ENCODE data around the gene ANKRD11.

Gene ANKRD11

DNA sequence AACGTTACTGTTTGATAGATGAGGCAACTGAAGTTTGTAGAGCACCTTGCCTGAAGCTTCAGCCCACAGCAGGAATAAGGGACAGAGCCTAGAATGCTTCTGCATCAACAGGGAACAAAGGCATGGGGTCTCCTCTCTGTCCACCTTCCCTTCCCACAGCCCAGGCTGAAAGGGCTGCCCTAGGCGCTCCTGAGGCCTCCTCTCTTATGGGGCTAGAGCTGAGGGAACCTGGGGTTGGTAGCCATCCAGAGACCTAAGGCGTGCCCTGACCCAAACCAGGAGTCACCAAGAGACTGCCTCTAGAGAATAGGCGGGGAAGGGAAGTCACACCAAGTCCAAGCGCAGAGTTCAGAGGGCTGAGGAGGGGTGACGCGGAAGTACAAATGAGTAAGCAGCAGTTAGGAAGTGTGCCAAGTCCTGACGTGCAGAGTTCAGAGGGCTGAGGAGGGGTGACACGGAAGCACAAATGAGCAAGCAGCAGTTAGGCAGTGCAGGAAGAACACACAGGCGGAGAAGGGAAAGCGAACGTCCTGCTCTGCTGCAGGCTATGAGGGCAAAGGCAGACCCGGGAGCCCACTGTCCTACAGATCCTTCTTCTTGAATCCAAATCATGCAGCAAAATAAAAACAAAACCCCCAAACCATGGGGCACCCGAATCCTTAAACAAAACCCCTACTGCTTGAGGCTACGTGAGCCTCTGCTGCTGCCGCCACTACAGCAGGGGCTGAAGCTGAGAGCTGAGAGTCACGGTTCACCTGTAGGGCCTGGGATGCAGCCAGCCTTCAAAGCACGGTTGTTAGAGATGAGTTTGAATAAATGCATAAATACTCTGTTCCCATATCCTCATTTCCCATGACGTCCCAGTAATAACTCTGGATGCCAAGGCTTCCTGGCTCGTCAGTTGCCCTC, 15.1 kb upstream of the ANKRD11 start:
- Histone ChIP-seq H3K36me3 (peaks cover under 1% of the 10 kb centered on the region; the same call in 1 of the 2 replicates), H3K4me3 (ENCODE audit: low read depth, low read length) (no peak overlapping the region), H3K9me3 (ENCODE audit: severe bottlenecking) (no peaks in the 10 kb centered on the region), H3K27me3 (ENCODE audit: insufficient read depth, low read depth, severe bottlenecking) (no peaks in the 10 kb centered on the region), H3K27ac (no peak overlapping the region)
- no peak for DNase-seq
- TF ChIP-seq, protein P1, sequence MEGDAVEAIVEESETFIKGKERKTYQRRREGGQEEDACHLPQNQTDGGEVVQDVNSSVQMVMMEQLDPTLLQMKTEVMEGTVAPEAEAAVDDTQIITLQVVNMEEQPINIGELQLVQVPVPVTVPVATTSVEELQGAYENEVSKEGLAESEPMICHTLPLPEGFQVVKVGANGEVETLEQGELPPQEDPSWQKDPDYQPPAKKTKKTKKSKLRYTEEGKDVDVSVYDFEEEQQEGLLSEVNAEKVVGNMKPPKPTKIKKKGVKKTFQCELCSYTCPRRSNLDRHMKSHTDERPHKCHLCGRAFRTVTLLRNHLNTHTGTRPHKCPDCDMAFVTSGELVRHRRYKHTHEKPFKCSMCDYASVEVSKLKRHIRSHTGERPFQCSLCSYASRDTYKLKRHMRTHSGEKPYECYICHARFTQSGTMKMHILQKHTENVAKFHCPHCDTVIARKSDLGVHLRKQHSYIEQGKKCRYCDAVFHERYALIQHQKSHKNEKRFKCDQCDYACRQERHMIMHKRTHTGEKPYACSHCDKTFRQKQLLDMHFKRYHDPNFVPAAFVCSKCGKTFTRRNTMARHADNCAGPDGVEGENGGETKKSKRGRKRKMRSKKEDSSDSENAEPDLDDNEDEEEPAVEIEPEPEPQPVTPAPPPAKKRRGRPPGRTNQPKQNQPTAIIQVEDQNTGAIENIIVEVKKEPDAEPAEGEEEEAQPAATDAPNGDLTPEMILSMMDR (IDR thresholded peaks at IDR 0.05; ENCODE audit: low read depth, low read length) = no peak

DNA sequence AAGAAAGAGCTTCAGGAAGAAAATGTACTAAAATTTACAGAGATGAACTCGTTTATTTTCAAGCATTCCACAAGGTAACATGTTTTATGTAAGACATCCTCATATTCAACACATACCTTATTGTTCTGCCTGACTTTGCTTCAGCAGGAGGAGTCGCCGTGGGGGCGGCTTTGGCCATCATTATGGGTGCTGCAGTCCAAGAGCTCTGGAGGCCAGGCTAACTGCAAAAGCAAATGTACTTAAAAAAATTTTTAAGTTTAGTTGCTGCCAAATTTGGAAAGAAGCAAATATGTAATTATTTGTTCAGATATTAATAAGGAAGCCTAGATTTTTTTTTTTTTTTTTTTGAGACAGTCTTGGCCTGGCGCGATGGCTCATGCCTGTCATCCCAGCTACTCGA, 13.7 kb upstream of the ANKRD11 start:
- DNase-seq = no peak
- no peaks in the 10 kb centered on the region for H3K36me3 ChIP-seq
- H3K9me3 ChIP-seq (ENCODE audit: severe bottlenecking) = no peaks in the 10 kb centered on the region
- no peak overlapping the region for H3K4me3 ChIP-seq (ENCODE audit: low read depth, low read length)
- TF ChIP-seq, protein P1 (IDR thresholded peaks at IDR 0.05; ENCODE audit: low read depth, low read length) = no peak
- no peak overlapping the region for H3K27ac ChIP-seq
- H3K27me3 ChIP-seq (ENCODE audit: insufficient read depth, low read depth, severe bottlenecking) = no peaks in the 10 kb centered on the region

DNA sequence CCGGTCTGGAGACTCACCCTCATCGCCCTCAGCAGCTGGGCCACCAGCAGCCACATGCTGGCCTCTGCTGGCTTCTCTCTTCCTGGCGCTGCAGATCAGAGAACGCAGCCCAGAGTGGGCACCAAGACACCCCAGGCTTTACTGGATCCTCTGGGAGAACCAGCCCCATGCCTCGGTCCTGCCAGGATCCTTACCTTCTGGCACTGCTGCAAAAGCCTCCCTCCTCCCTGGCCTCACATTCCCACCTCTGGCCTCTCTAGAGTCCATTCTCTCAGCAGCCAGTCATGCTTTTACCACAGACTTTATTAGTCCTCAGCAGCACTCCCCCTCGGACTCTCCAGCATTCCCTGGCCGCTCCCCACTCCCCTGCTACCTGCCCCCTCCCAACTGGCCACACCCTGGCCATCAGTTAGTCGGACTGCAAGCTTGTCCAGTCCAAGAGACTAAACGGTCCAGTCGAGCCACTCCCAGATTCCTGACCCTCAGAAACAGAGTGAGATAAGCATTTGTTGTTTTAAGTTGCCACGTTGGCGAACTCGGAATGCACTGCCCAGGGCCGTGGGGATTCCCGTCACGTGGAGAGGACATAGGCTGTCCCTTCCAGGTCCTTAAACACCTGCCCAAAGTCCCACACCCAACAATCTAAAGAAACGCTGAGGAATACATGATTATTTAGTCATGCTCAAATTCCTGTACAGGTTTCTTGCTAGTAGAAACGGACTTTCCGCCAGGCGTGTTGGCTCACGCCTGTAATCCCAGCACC, 11.9 kb upstream of the ANKRD11 start:
- H3K9me3 ChIP-seq (ENCODE audit: severe bottlenecking) = no peaks in the 10 kb centered on the region
- H3K27ac ChIP-seq = no peak overlapping the region
- DNase-seq = no peak
- no peak overlapping the region for H3K4me3 ChIP-seq (ENCODE audit: low read depth, low read length)
- H3K36me3 ChIP-seq = no peaks in the 10 kb centered on the region
- TF ChIP-seq, protein P1 (IDR thresholded peaks at IDR 0.05; ENCODE audit: low read depth, low read length) = no peak
- H3K27me3 ChIP-seq (ENCODE audit: insufficient read depth, low read depth, severe bottlenecking) = no peaks in the 10 kb centered on the region

DNA sequence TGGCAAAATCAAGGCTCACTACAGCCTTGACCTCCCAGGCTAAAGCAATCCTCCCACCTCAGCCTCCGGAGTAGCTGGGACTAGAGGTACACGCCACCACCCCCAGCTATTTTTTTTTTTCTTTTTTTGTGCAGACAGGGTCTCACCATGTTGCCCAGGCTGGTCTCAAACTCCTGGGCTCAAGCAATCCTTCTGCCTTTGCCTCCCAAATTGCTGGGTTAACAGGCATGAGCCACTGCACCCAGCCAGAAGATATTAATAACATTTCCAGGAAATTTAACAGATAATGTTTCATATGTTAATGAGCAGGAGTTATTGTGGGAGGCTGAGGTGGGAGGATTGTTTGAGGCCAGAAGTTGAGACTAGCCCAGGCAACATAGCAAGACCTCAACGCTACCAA, 9.4 kb upstream of the ANKRD11 start:
- H3K36me3 ChIP-seq = no peaks in the 10 kb centered on the region
- no peak for DNase-seq
- H3K27ac ChIP-seq = no peak overlapping the region
- no peak overlapping the region for H3K4me3 ChIP-seq (ENCODE audit: low read depth, low read length)
- TF ChIP-seq, protein P1 (IDR thresholded peaks at IDR 0.05; ENCODE audit: low read depth, low read length) = no peak
- H3K27me3 ChIP-seq (ENCODE audit: insufficient read depth, low read depth, severe bottlenecking) = no peaks in the 10 kb centered on the region
- no peaks in the 10 kb centered on the region for H3K9me3 ChIP-seq (ENCODE audit: severe bottlenecking)

DNA sequence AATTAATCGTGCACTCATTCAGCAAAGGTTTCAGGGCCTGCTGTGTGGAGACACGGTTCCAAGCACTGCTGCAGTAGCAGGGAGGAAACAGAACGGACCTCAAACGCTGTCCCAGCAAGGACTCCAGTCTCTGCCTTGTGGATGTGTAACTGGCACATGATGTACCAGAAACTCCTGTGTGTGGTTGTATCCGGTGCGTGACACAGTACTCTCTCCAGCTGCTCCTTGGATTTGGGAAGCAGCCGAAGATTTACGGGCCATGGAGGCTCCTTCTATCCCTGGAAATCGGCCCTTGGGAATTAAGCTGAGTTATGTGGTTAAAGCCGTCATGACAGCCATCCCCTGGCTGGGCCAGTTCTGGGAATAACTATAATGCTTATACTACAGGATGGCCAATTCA, 8.5 kb upstream of the ANKRD11 start:
- Histone ChIP-seq H3K36me3 (no peaks in the 10 kb centered on the region), H3K27ac (peak overlapping the region; percentile 22; the same call in 1 of the 2 replicates), H3K4me3 (ENCODE audit: low read depth, low read length) (no peak overlapping the region), H3K27me3 (ENCODE audit: insufficient read depth, low read depth, severe bottlenecking) (no peaks in the 10 kb centered on the region), H3K9me3 (ENCODE audit: severe bottlenecking) (no peaks in the 10 kb centered on the region)
- DNase-seq = peak; percentile 41
- TF ChIP-seq, protein P1 (IDR thresholded peaks at IDR 0.05; ENCODE audit: low read depth, low read length) = no peak
